AG08396 (cell line): Measurements from ENCODE around the gene DBH.

Experiments
- DNase-seq: peaks from one replicate; pipeline ENCODE4 v3.0.0; 2012; ENCODE audit warnings: low spot score, mixed read lengths

Gene DBH

DNA sequence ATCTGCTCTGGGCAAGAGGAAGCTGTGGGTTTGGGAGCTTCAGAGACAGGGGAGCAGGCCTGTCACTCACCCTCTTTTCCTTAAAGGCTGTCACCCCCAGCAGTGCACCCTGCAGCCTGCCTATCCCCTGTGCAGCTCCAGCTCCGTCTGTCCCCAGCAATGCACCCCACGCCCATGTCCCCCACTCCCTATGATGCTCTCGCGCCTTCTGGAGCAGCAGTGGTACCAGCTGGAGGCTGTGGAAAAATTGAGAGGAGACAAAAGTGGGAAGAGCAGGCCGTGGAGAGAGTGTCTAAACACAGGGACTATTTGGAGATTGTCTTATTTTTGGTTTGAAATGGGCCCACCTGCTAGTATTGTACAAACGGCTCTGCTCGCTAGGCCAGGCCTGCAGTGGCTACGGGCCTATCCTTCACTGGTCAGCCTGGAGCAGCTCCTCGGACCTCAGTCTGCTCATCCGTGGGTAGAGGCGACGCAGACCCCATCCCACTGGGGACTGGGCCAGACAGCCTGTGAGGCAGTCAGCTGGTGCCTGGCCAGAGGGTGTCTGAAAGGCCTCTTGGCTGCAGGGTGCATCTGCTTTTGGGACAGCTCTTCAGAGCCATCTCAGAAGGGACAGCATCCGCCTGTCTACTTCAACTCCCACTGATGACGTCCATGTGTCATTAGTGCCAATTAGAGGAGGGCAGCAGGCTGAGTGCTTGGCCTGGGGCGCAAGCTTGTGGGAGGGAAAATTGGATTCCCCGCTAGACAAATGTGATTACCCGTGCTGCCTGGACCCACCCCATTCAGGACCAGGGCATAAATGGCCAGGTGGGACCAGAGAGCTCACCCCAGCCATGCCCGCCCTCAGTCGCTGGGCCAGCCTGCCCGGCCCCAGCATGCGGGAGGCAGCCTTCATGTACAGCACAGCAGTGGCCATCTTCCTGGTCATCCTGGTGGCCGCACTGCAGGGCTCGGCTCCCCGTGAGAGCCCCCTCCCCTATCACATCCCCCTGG is at the start of gene DBH:
Gene DBH, plus strand, starts transcription at position 831 of the 999 bp plus-strand sequence. Its CDS starts 9 bp downstream, at position 840.
- no peak for DNase-seq

GRCh38 chr9:133587051-133587450 is 49.1 kb upstream of the DBH start:
- no peak for DNase-seq

DNA sequence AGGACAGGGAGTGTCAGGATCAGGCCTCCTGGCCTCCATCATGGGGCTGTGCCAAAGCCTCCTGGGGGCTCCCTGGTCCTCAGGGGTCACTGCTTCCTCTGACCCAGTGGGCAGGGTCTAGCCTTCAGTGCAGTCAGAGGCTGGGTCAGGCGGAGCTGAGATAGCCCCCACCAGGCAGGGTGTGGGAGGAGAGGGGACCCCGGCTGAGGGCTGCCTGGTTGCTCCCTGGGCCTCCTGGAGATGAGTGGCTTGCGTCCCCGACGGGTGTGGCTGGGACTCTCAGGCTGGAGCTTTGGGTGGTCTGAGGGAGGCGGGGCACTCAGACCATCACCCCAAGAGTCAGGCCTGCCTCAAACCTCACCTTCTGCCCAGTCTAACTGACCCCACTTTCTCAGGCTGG is 48.7 kb upstream of the DBH start:
- no peak for DNase-seq

GRCh38 chr9:133589454-133590227 is 46.5 kb upstream of the DBH start:
- no peak for DNase-seq

GRCh38 chr9:133590231-133590855 is 45.8 kb upstream of the DBH start:
- no peak for DNase-seq

GRCh38 chr9:133591116-133591910 is 44.9 kb upstream of the DBH start:
- DNase-seq, result no peak

- no peak for DNase-seq
Observed at GRCh38 chr9:133591985-133592384, 44.2 kb upstream of the DBH start.

GRCh38 chr9:133592731-133593409 is 43.3 kb upstream of the DBH start:
- no peak for DNase-seq

DNA sequence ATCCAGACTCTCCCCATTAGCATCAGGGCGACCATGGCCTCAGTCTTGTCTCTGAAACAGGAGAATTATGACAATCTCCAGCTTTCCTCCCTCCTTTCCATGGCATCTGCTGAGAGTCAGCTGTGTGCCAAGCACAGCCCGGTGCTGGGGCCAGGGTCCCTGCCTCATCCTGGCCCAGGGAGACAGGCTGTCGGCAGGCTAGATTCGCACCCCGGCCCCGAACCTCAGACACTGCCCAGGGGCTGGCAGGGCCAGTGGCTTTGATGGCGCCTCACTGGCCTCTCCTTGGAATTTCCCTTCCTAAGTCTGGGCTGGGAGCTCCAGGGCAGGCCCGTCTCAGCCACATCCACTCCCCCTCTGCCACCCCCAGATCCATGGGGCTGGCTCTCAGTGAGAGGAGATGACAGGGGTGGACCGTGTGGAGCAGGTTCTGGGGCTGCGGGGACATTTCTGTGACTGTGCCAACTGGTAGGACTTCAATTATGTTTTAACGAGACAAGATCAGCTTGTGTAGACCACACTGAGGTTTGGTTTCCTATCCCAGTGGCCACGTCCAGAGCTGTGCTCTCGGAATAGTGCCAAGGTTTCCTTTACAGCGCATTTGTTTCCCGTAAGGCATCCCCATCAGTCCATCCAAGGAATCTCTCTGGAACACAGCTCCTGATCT is 42.4 kb upstream of the DBH start:
- no peak for DNase-seq

GRCh38 chr9:133594310-133594709 is 41.9 kb upstream of the DBH start:
- DNase-seq, result no peak

GRCh38 chr9:133595910-133596309 is 40.3 kb upstream of the DBH start:
- DNase-seq, result no peak

DNA sequence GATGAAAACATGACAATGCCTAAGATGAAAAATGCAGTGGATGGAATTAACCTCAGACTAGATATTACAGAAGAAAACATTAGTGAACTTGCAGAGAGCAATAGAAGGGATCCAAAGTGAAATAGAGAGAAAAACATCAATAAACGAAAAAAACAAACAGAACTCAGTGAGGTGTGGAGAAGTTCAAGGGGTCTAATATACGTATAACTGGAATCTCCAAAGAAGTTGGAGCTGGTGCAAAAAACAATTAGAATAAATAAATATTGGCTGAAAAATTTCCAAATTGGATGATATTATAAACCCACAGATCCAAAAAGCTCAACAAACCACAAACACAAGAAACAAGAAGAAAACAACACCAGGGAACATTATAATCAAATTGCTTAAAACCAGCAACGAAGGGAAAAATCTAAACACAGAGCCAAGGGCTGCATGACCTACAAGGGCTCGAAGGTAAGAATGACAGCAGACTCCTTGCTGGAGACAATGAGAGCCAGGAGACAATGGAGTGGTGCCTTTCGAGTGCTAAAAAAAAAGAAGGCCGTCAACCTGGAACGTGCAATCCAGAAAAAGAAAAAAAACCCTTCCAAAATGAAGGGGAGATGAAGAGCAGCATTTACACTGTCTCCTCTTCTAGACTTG is 38.7 kb upstream of the DBH start:
- DNase-seq, result no peak

DNA sequence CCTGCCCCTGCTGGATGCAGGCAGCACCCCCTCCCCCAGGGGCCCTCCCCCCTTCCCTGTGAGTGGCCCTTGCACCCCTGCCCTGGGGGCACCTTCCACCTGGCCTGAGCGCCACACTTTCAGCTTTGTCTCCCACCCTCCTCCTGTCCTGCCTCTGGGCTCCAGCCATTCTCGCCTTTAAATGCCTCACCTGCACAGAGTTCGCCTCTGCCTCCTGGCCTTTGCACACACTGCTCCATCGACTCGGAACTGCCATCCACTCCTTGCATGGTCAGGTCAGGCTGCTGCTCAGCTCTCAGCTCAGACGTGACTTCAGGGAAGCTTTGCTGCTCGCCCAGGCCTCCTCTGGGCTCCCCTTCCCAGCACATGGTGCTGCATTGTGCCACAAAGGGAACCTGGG is 37.2 kb upstream of the DBH start:
- DNase-seq, result no peak

DNA sequence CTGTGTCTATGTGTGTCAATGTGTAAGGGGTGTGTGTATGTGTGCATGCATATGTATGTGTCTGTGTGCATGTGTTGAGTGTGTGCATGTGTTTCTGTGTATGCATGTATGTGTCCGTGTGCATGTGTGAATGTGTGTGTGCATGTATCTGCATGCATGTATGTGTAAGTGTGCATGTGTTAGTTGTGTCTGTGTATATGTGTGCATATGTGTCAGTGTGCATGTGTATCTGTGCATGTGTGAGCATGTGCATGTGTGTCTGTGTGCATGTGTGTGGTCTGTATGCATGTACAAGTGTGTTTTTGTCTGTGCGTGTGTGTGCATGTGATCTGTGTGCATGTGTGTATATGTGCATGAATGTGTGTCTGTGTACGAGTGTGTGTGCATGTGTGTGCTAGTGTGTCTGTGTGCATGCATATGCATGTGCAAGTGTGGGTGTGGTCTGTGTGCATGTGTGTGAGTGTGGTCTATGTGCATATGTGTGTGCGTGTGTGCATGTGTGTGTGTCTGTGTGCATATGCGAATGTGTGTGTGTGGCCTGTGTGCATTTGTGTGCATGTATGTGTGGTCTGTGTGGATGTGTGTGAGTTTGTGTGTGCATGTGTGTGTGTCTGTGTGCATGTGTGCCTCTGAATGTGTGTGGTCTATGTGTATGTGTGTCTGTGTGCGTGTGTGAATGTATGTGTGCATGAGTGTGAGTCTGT is 36.5 kb upstream of the DBH start:
- no peak for DNase-seq

- no peak for DNase-seq
Observed at GRCh38 chr9:133600739-133601138, 35.4 kb upstream of the DBH start.

- DNase-seq, result no peak
Observed at GRCh38 chr9:133601746-133602145, 34.4 kb upstream of the DBH start.

DNA sequence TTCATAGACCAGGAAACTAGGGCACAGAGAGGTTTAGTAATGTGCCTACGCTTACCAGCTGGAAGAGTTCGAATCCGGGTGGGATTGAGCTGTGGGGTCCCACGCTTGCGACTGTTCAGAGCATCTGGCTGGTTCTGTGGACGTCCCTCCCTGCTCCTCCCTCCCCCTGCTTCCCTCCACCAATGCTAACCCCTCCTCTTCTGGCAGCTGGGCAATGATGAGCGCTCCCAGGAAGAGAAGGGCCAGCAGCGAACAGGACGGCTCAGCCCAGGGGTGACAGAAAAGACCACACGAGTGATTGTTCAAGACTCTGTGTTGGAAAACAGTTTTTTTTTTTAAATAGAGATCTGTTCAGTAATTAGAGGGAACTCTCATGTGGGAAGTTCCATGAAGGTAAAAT is 33.9 kb upstream of the DBH start:
- no peak for DNase-seq

- DNase-seq, result no peak
Observed at GRCh38 chr9:133603135-133603927, 32.8 kb upstream of the DBH start.

- no peak for DNase-seq
Observed at GRCh38 chr9:133604214-133604613, 31.9 kb upstream of the DBH start.
